Right forelimb (tissue), 1 donor: ENCODE results near the gene ST3GAL3.

Source experiments
- DNase-seq: peaks from one replicate; pipeline ENCODE4 v3.0.0-alpha.2; 2018

Gene ST3GAL3

GRCh38 chr1:43947061-43947873 lies 239.9 kb downstream of the ST3GAL3 start:
- no peak for DNase-seq

- no peak for DNase-seq
These were observed 240.6 kb downstream of the ST3GAL3 start for GRCh38 chr1:43947874-43948437.

- DNase-seq, result peak; percentile 61
These were observed 242.3 kb downstream of the ST3GAL3 start for GRCh38 chr1:43949678-43950077.

GRCh38 chr1:43951021-43951985 lies 244.0 kb downstream of the ST3GAL3 start:
- no peak for DNase-seq

- DNase-seq, result no peak
These were observed 245.5 kb downstream of the ST3GAL3 start for GRCh38 chr1:43952731-43953346.

- DNase-seq, result no peak
These were observed 246.0 kb downstream of the ST3GAL3 start for GRCh38 chr1:43953361-43953760.

GRCh38 chr1:43954036-43954435 lies 246.7 kb downstream of the ST3GAL3 start:
- DNase-seq, result no peak

GRCh38 chr1:43956234-43956633 lies 248.9 kb downstream of the ST3GAL3 start:
- DNase-seq, result no peak

- DNase-seq, result no peak
These were observed 250.2 kb downstream of the ST3GAL3 start for GRCh38 chr1:43957407-43958040.

GRCh38 chr1:43958351-43959255 lies 251.3 kb downstream of the ST3GAL3 start:
- DNase-seq, result no peak

GRCh38 chr1:43960798-43961197 lies 253.5 kb downstream of the ST3GAL3 start:
- DNase-seq, result no peak

- no peak for DNase-seq
These were observed 254.4 kb downstream of the ST3GAL3 start for GRCh38 chr1:43961692-43962091.

GRCh38 chr1:43962324-43962723 lies 255.0 kb downstream of the ST3GAL3 start:
- no peak for DNase-seq

GRCh38 chr1:43963006-43963405 lies 255.7 kb downstream of the ST3GAL3 start:
- DNase-seq, result no peak

- DNase-seq, result no peak
These were observed 256.6 kb downstream of the ST3GAL3 start for GRCh38 chr1:43963890-43964289.

- DNase-seq, result no peak
These were observed 258.0 kb downstream of the ST3GAL3 start for GRCh38 chr1:43965316-43965715.

GRCh38 chr1:43968348-43968948 lies 261.1 kb downstream of the ST3GAL3 start:
- no peak for DNase-seq

- no peak for DNase-seq
These were observed 262.0 kb downstream of the ST3GAL3 start for GRCh38 chr1:43969416-43969745.

- peak; percentile 96 for DNase-seq
These were observed 262.6 kb downstream of the ST3GAL3 start, which contains the start of gene DPH2 for GRCh38 chr1:43969746-43970466. Gene DPH2 (plus strand): TSS chr1:43970010. CDS start chr1:43970176, 166 bp downstream.

GRCh38 chr1:43970502-43970901 lies 263.2 kb downstream of the ST3GAL3 start:
- DNase-seq, result no peak
